Measurements from ENCODE around the gene MAPK8.
A peak's percentile ranks its signal among the peaks of the same experiment; 100 is the strongest.
"Not testable (repeated sequence)": the region's sequence is repeated elsewhere in the genome, so short reads cannot be mapped to it uniquely, and the experiment has no call there.

MAPK8 gene

DNA sequence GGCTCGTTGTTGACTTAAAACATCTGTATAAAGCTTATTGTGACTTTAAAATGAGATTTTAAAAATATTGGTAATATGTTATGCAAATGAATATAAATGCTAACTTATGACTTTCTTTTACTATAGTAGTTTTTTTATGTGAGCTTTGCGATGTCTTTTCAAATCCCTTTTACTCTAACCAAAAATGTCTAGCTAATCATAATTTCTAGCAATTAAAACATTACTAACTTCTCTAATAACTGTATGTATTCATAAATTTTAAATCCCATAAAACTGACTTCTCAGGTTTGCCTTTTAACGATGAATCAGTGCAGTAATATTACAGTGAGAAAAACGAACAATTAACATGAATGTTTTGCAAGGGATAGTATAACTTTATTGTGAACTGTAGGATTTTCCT is 113.2 kb downstream of the MAPK8 start:
- no peak for FAIRE-seq

DNA sequence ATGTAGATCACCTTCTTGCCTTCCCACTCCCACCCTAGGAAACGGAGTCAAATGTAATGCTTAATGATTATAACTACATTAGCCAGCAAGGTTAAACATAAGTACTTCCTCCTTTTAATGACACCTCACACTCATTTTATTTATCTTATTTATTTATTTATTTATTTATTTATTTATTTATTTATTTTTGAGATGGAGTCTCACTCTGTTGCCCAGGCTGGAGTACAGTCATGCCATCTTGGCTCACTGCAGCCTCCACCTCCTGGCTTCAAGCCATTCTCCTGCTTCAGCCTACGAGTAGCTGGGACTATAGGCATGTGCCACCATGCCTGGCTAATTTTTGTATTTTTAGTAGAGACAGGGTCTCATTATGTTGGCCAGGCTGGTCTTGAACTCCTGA is 115.4 kb downstream of the MAPK8 start:
- not testable (repeated sequence) for FAIRE-seq

GRCh38 chr10:48423884-48424283 is 117.4 kb downstream of the MAPK8 start:
- no peak for FAIRE-seq

GRCh38 chr10:48428896-48429295 is 122.4 kb downstream of the MAPK8 start:
- no peak for FAIRE-seq

GRCh38 chr10:48429309-48429708 is 122.8 kb downstream of the MAPK8 start:
- peak; percentile 95 for FAIRE-seq

DNA sequence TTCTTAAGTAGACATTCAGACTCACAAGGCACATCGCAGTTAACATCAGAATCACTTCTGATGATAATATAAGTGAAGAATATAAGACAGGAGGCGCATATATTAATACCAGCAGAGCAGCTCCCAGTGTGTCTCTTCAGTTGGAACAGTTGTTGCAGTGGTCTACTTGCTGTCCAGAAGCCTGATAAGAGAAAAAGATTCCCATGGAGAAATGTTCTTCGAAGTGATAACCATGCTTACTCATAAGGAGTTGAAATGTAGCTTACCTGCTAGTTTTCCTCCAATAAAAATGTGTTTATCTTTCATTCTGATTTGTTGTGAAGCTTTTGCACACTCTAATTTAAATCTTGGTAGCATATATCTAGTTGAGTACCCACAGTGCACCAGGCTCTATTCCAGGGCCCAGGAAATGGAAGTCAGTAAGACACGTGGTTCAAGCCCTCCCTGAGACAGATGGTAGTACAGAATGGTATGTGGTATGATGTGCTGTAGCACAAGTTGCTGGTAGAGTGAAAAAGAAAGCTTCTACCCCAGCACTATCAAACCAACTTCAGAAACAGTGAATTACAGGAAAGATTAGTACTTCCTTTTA is 124.0 kb downstream of the MAPK8 start:
- FAIRE-seq = no peak

- no peak for FAIRE-seq
Observed at GRCh38 chr10:48431871-48432270, 125.4 kb downstream of the MAPK8 start.

DNA sequence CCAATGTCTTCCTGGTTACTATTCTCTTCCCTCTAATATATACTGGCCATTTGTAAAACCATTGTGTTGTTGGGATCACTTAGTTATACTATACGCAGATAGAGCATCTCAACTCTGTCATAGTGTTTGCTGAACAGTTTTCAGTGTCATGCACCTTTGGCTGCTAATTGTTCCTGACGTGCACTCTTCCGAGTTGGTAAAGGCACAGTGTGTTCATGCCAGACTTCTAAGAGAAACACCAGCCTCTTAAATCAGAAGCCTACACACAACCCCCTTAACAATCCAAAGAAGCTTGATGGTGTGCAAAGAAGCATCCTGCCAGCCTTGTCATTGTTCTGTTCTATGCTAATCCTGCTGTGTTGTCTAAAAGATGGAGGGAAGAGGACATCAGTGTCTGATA is 131.1 kb downstream of the MAPK8 start:
- no peak for FAIRE-seq

DNA sequence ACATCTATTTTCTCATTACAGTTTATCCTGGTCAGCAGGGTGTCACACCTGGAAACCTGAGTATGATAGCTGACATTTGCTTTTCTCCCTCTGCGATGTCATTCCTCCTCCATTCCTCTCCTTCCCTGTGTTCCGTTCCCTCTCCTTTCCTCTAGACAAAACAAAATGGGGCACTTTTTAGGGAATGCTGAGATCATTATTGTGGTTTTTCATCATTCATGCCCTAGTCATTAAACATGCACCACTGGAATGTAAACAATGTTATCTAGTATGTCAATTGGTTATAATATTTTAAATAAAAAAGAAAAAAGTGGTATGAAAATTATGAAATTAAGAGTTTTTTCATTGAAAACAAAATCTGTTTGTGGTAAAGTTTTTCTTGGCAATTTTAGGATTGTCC is 132.6 kb downstream of the MAPK8 start:
- FAIRE-seq = no peak

- FAIRE-seq = no peak
Observed at GRCh38 chr10:48439581-48440041, 133.1 kb downstream of the MAPK8 start.

DNA sequence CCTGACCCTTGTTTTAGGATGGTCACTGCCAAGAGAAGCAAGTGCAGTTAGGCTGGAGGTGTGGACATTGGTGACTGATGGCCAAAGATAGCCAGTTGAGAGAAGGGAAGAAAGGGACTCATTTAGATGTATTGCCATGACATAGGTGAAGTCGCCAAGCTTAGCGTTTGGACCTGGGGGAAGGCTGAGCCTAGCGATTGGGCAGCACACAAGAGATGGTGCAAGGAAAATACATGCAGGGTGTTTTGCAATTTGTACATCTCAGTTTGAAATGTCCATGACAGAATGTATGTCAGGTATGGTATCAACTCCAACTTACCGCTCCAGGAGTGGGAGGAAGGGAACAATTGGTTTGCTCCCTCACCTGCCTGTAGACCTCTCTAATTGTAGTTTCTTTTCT is 134.3 kb downstream of the MAPK8 start:
- FAIRE-seq = no peak

DNA sequence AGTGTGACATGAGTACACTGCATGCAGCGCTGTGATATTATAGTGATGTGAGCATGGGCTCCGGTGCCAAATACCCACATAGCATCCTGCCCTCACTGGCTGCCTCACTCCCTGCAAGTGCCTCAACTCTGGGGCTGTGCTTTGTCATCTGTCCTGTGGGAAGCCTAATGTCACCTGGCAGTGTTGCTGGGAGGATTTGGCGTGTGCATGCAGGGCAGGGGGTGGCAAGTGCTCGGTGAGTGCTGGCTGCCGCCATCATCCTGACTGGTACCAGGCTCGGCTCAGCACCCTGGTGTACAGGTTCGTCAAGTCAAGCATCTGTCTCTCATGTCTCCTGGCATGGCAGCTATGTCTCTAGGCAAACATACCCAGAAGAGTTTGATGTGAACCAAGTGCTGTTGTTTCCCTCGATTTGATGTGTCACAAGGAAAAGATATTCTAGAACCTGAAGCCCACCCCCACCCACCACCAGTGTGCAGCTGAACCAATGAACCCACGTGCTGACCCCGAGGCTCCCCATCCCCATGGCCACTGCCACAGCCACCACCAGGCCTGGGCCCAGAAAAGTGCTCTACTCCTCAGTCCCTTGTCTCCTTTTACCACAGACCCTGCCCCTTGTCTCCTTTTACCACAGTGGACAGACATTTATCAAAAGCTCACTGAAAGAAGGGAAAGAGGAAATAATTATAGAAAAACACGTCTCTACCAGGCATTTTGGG is 135.8 kb downstream of the MAPK8 start:
- no peak for FAIRE-seq

DNA sequence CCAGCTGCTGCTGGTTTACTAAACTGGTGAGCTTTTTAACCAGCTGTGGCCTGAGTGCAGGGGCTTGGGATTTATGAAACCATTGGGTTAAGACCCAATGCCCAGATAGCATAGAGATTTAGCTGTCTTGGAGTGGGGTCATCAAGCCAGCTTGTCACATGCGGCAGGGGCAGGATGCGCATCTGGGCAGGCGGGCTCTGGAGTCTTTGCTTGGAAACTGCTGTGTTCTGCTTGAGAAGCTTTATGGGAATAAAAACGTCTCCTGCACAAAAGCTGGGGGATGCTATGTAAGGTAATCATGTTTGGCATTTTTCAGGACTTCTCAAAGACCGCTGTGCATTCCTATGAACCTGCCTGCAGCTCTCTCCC is 136.3 kb downstream of the MAPK8 start:
- no peak for FAIRE-seq

- no peak for FAIRE-seq
Observed at GRCh38 chr10:48444266-48444665, 137.8 kb downstream of the MAPK8 start.

DNA sequence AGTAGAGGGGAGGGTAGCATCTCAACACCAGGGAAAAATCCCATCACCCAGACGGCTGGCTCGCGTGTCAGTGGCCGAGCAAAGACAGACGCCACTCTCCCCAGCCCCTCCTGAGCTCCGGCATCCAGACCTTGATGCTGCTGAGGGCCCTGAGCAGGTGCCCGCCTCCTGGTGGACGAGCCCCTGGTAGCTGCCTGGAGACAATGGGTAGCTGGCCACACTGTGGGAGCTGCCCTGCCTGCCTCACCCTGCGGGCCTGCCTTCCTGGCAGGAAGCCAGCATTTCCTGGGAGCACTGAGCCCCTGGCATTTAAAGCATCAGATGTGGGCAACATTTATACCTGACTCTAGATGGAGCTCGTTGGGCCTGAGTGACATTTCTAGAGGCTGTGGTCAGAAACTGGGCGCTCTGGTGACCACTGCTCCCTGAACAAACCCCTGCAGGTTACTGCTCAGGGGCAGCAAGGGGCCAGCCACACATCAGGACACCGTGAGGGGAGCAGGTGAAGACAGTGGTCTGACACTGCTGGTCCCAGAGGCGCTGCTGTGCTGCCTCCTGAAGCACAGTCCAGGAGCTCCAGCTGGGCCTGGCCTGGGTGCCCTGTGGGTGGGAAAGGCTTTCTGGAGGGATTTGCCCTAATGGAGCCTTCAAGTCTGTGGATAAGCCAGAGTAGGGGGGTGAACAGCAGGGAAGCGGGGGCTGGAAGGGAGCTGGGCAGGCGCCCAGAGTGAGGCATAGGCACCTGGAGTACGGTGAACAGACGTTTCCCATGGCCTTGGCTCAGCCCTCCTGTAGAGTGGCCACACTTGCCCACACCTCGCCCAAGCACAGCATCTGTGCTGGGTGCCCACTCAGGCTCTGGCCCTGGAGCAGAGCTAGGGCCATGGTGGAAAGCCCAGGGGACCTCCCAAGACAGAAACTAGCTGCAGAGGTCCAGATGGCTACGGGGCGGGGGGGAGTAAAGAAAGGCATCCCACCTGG is 138.7 kb downstream of the MAPK8 start:
- FAIRE-seq = no peak

- FAIRE-seq = no peak
Observed at GRCh38 chr10:48445932-48446331, 139.5 kb downstream of the MAPK8 start.

GRCh38 chr10:48446785-48447184 is 140.3 kb downstream of the MAPK8 start:
- no peak for FAIRE-seq

- FAIRE-seq = no peak
Observed at GRCh38 chr10:48447356-48448215, 141.1 kb downstream of the MAPK8 start.

DNA sequence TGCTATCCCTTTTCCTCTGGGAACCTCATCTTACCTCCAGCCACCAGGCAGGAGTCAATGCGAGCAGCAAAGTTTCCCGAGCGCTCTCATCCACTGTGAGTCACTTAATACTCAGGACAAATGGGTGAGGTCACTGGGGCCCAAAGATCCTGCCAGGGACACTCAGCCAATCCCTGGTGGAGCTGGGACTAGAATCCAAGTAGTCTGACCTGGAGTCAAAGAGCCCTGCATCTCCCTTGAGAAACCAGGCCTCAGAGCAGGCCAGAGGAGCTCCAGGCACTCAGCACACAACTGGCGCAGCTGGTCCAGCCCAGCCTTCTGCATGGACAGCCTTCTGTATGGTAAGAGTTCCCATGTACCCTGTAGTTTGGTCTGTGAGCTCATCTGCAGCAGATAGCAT is 142.3 kb downstream of the MAPK8 start:
- FAIRE-seq = no peak

DNA sequence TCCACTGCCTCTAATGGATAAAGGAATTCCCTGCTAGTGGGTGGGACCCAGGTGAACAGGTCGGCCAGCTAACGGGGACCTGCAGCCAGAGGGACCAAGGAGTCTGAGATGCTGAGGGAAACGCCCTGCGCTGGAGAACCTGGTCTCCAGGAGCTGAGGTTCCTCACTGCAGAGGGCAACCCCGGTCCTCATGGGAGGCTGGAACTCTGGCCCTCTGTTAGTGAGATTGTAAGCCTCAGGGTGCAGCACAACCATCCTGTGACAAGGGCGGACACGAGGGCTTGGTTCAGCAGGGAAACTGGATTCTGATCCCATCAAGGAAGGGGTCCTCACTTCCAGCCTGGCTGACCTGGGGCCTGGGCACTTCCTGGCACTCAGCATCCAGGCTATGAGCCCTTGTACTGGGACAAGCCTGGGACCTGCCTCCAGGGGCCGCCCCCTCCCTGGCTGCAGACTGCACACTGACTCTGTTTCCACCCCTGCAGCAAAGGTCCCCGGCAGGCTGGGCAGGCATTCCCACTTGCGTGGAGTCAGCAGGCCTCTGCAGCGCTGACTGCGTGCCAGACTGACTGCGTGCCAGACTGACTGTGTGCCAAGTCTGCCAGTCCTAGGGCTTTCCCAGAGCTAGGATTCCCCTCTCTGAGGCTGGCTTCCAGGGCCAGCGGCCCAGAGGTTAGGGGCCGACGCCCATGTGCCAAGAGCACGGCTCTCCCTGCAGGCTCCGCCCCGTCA is 143.2 kb downstream of the MAPK8 start:
- no peak for FAIRE-seq

DNA sequence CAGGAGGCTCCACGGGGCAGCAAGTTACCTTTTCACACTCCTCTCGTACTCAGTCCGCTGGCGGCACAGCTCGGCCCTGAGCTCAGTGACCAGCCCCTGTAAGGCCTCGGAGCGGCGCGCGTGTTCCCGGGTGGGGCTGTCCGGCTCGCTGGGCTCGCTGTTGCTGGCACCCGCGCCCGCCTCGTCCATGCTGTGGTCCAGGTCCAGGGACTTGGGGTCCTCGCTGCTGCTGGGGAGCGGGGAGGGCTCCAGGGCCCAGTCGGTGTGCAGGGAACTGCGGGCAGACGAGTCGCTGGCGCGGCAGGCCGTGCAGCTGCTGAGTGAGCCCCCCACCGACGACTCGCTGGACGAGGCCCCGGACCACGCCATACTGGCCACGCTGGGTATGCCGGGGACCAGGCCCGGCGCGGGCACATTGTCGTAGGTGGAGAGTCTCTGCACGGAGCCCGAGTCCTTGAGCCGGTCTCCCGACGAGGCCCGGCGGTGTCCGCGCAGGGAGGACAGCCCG is 143.8 kb downstream of the MAPK8 start:
- FAIRE-seq = no peak
